HL-60 (cell line): ENCODE results near the gene TMEM79.

Experiments used
- DNase-seq, 2 experiments: peaks; one replicate each; pipeline ENCODE4 v3.0.0-alpha.2; 2010 to 2020; ENCODE audit warnings: low read depth in 1 of 2, low spot score in 1 of 2
- H3K27ac ChIP-seq: fragments of 250-450 bp; sonication (Bioruptor Pico); replicated peaks from 2 replicates; pipeline ENCODE4 v1.5.1; 2020; ENCODE audit warnings: mild to moderate bottlenecking, moderate library complexity
- H3K27me3 ChIP-seq: fragments of 250-450 bp; sonication (Bioruptor Pico); 2 replicates; pipeline ENCODE4 v1.5.1; 2021; ENCODE audit warnings: mild to moderate bottlenecking, moderate library complexity; ENCODE audit not compliant: insufficient read depth, poor library complexity, severe bottlenecking
- H3K4me3 ChIP-seq: replicated peaks from 2 replicates; pipeline ENCODE4 v1.5.1; 2011; ENCODE audit warnings: mild to moderate bottlenecking, control low read depth, low read length; ENCODE audit not compliant: insufficient read depth
- GABPA ChIP-seq: IDR thresholded peaks from 2 replicates; pipeline ENCODE4 v1.6.1; 2012; ENCODE audit warnings: low read depth
- POLR2AphosphoS5 ChIP-seq: IDR thresholded peaks from 2 replicates; pipeline ENCODE4 v1.6.1; 2012; ENCODE audit warnings: low read depth
- SPI1 ChIP-seq: IDR thresholded peaks from 2 replicates; pipeline ENCODE4 v1.6.1; 2012; ENCODE audit warnings: low read depth, mild to moderate bottlenecking, borderline replicate concordance
- TF ChIP-seq, protein P1 (sequence below): IDR thresholded peaks from 2 replicates; pipeline ENCODE4 v1.6.1; 2012; ENCODE audit warnings: low read depth; ENCODE audit not compliant: insufficient replicate concordance
- TF ChIP-seq, protein P2 (sequence below): IDR thresholded peaks from one replicate; pipeline ENCODE4 v1.5.1; 2011; ENCODE audit warnings: low read length, control low read depth, inconsistent platforms; ENCODE audit not compliant: insufficient read depth

The TMEM79 gene

DNA sequence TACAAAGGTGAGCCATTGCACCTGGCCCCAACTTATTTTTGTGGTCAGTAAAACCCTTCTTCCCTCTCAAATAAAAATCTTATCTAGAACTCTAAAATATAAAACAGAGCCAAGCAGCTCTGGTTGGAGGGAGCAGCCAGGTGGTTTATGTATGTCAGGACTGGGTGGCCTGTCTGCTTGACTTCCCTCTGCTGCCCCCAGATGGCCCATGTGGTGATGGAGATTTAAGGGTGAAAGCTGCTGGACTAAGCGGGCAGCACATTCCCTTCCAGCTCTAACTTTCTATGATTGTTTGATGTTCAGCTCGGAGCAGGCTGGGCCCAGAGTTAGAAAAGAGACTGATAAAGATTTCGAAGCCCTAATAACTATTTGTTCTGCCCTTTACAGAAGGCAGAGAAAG, 24.3 kb upstream of the TMEM79 start:
- no peak overlapping the region for H3K4me3 ChIP-seq
- H3K27me3 ChIP-seq = no peaks in the 10 kb centered on the region
- no peak overlapping the region for H3K27ac ChIP-seq
- TF ChIP-seq, protein P1, sequence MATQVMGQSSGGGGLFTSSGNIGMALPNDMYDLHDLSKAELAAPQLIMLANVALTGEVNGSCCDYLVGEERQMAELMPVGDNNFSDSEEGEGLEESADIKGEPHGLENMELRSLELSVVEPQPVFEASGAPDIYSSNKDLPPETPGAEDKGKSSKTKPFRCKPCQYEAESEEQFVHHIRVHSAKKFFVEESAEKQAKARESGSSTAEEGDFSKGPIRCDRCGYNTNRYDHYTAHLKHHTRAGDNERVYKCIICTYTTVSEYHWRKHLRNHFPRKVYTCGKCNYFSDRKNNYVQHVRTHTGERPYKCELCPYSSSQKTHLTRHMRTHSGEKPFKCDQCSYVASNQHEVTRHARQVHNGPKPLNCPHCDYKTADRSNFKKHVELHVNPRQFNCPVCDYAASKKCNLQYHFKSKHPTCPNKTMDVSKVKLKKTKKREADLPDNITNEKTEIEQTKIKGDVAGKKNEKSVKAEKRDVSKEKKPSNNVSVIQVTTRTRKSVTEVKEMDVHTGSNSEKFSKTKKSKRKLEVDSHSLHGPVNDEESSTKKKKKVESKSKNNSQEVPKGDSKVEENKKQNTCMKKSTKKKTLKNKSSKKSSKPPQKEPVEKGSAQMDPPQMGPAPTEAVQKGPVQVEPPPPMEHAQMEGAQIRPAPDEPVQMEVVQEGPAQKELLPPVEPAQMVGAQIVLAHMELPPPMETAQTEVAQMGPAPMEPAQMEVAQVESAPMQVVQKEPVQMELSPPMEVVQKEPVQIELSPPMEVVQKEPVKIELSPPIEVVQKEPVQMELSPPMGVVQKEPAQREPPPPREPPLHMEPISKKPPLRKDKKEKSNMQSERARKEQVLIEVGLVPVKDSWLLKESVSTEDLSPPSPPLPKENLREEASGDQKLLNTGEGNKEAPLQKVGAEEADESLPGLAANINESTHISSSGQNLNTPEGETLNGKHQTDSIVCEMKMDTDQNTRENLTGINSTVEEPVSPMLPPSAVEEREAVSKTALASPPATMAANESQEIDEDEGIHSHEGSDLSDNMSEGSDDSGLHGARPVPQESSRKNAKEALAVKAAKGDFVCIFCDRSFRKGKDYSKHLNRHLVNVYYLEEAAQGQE = no peak
- TF ChIP-seq SPI1 (no peak), GABPA (no peak), POLR2AphosphoS5 (no peak)
- TF ChIP-seq, protein P2, sequence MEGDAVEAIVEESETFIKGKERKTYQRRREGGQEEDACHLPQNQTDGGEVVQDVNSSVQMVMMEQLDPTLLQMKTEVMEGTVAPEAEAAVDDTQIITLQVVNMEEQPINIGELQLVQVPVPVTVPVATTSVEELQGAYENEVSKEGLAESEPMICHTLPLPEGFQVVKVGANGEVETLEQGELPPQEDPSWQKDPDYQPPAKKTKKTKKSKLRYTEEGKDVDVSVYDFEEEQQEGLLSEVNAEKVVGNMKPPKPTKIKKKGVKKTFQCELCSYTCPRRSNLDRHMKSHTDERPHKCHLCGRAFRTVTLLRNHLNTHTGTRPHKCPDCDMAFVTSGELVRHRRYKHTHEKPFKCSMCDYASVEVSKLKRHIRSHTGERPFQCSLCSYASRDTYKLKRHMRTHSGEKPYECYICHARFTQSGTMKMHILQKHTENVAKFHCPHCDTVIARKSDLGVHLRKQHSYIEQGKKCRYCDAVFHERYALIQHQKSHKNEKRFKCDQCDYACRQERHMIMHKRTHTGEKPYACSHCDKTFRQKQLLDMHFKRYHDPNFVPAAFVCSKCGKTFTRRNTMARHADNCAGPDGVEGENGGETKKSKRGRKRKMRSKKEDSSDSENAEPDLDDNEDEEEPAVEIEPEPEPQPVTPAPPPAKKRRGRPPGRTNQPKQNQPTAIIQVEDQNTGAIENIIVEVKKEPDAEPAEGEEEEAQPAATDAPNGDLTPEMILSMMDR = no peak
- DNase-seq = no peak

DNA sequence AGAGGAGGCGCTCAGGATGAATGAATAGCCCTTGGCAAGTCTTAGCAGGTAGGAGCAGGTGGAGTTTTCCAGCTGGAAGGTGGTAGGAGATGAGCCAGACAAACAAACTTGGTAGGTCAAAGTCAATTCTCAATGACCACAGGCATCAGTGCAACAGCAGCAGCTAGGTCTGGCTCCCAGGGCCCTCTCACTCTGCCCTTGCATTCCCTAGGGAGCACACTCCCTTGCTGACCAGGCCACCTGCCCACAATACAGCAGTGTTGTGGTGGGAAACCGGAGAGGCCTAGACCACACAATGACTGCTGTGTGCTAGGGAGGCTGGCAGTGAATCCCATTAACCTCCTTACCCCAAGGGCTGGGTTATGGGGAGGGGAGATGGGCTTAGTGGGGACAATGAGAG, 23.2 kb upstream of the TMEM79 start:
- TF ChIP-seq GABPA = no peak
- TF ChIP-seq, protein P2 = no peak
- TF ChIP-seq POLR2AphosphoS5 = no peak
- TF ChIP-seq, protein P1 = no peak
- no peak for TF ChIP-seq SPI1
- no peak overlapping the region for H3K4me3 ChIP-seq
- H3K27ac ChIP-seq = no peak overlapping the region
- H3K27me3 ChIP-seq = no peaks in the 10 kb centered on the region
- DNase-seq = no peak

DNA sequence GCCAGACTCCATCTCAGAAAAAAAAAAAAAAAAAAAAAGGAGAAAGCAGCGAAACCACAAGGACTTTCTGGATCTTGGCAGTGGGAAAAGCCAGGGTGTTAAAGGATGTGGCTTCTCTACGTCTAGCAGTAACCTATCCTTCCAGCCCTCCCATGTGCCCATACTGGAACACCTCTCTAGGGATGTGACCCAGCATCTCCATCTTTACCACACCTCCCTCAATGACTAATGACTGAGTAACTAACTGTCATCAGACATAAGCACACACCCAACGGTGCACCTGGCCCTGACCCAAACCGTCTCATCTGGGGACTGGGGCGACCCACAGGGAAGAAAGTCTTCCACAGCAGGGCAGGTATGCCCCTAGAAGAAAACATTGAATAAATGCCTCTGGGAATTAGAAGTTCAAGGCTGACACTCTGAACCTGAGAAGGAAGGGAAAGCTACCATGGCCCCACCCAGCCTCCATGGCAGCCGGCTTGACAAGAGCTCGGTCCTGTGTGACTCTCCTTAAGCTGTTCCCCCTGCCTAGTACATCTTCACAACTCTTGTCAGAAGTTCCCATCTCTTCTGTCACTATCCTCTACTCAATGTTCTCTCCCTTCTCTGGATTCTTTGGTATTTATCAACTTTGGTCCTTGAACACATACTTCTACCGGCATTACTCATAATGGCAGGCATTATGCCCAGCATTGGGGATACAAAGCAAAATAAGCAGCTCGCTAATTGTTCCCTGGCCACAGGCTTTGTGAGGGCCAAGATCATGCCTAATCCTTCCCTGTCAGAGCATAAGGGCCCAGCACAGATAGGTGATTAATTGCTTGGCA, 21.5 kb upstream of the TMEM79 start:
- Histone ChIP-seq H3K27ac (no peak overlapping the region), H3K27me3 (no peaks in the 10 kb centered on the region), H3K4me3 (no peak overlapping the region)
- no peak for DNase-seq
- TF ChIP-seq GABPA (no peak), SPI1 (no peak), POLR2AphosphoS5 (no peak)
- TF ChIP-seq, protein P2 = no peak
- TF ChIP-seq, protein P1 = no peak
